ENCODE measurements around the gene LCN10.

DNA sequence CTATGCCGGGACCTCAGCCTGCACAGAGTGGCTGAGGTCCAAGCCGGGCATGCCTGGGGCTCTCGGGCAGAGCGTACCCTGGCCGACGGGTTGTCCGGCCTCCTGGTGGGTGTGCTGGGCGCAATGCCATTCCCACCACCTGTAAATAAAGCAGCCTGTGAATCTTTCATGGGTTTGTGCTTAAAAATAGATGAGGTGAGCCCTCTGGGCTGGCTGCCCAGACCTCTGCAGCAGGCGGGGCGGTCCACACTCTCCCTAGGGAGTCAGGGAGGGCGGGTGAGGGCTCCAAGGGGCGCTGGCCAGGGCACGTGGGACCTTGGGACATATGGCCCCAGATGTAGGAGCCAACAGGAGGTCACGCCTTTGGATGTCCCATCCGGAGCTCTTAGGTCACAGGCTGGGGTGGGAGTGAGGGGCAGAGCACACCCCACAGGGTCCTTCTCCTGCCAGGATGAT lies 51.9 kb downstream of the LCN10 start:
- TF ChIP-seq, protein P1, sequence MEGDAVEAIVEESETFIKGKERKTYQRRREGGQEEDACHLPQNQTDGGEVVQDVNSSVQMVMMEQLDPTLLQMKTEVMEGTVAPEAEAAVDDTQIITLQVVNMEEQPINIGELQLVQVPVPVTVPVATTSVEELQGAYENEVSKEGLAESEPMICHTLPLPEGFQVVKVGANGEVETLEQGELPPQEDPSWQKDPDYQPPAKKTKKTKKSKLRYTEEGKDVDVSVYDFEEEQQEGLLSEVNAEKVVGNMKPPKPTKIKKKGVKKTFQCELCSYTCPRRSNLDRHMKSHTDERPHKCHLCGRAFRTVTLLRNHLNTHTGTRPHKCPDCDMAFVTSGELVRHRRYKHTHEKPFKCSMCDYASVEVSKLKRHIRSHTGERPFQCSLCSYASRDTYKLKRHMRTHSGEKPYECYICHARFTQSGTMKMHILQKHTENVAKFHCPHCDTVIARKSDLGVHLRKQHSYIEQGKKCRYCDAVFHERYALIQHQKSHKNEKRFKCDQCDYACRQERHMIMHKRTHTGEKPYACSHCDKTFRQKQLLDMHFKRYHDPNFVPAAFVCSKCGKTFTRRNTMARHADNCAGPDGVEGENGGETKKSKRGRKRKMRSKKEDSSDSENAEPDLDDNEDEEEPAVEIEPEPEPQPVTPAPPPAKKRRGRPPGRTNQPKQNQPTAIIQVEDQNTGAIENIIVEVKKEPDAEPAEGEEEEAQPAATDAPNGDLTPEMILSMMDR (IDR thresholded peaks at IDR 0.05) = no peak
- TF ChIP-seq EZH2phosphoT487 (IDR thresholded peaks at IDR 0.05) = no peak
- TF ChIP-seq EZH2 (IDR thresholded peaks at IDR 0.05) = no peak
